ENCODE data around the gene MAL.

DNA sequence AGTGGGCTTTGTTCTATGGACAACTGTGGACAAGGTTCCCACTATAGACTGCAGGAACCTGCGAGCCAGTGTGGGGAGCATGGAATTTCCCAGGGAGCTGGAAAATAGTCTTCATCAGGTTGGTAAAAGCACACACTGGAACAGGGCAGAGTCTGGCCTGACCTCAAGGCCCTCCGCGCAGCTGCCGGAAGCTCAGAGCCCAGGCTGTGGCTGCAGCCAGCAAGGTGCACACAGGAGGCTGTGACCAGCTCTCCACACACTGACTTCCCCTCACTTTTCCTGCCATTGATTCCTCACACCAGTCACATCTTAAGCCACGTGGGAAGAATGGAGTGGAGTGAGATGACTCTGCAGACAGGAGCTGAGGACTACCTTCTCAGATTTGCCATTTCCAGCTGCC lies 19.1 kb downstream of the MAL start:
- TF ChIP-seq EZH2 (IDR thresholded peaks at IDR 0.05; ENCODE audit: low read depth, unreplicated experiment) (no peak), POLR2AphosphoS5 (IDR thresholded peaks at IDR 0.05; ENCODE audit: low read depth) (no peak)
- TF ChIP-seq, protein P1, sequence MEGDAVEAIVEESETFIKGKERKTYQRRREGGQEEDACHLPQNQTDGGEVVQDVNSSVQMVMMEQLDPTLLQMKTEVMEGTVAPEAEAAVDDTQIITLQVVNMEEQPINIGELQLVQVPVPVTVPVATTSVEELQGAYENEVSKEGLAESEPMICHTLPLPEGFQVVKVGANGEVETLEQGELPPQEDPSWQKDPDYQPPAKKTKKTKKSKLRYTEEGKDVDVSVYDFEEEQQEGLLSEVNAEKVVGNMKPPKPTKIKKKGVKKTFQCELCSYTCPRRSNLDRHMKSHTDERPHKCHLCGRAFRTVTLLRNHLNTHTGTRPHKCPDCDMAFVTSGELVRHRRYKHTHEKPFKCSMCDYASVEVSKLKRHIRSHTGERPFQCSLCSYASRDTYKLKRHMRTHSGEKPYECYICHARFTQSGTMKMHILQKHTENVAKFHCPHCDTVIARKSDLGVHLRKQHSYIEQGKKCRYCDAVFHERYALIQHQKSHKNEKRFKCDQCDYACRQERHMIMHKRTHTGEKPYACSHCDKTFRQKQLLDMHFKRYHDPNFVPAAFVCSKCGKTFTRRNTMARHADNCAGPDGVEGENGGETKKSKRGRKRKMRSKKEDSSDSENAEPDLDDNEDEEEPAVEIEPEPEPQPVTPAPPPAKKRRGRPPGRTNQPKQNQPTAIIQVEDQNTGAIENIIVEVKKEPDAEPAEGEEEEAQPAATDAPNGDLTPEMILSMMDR (conservative IDR thresholded peaks at IDR 0.05; ENCODE audit: low read depth in 2 of 2) = no peak
